Ishikawa (cell line): ENCODE measurements around the gene OR4D11.

Source experiments
- CEBPB ChIP-seq: IDR thresholded peaks from 2 replicates; pipeline ENCODE4 v1.6.1; 2012
- CREB1 ChIP-seq: IDR thresholded peaks from 2 replicates; pipeline ENCODE4 v1.6.1; 2012; ENCODE audit warnings: low read depth
- EGR1 ChIP-seq: IDR thresholded peaks from 2 replicates; pipeline ENCODE4 v1.6.1; 2012
- EP300 ChIP-seq: IDR thresholded peaks from 2 replicates; pipeline ENCODE4 v1.6.1; 2012; ENCODE audit warnings: borderline replicate concordance
- FOXM1 ChIP-seq: IDR thresholded peaks from 2 replicates; pipeline ENCODE4 v1.6.1; 2012; ENCODE audit warnings: low read depth, borderline replicate concordance
- NFIC ChIP-seq: IDR thresholded peaks from 2 replicates; pipeline ENCODE4 v1.6.1; 2012
- RAD21 ChIP-seq: IDR thresholded peaks from 2 replicates; pipeline ENCODE4 v1.6.1; 2012; ENCODE audit warnings: low read depth
- TAF1 ChIP-seq: IDR thresholded peaks from 2 replicates; pipeline ENCODE4 v1.6.1; 2012; ENCODE audit warnings: low read depth, mild to moderate bottlenecking
- TEAD4 ChIP-seq: IDR thresholded peaks from 2 replicates; pipeline ENCODE4 v1.6.1; 2012
- USF1 ChIP-seq: IDR thresholded peaks from 2 replicates; pipeline ENCODE4 v1.6.1; 2012
- YY1 ChIP-seq: IDR thresholded peaks from 2 replicates; pipeline ENCODE4 v1.6.1; 2012; ENCODE audit warnings: low read depth
- ZBTB7A ChIP-seq: IDR thresholded peaks from 2 replicates; pipeline ENCODE4 v1.6.1; 2012; ENCODE audit warnings: low read depth
- TF ChIP-seq, protein P1 (sequence below): IDR thresholded peaks from 2 replicates; pipeline ENCODE4 v1.6.1; 2012; ENCODE audit warnings: low read depth, mild to moderate bottlenecking
- TF ChIP-seq, protein P2 (sequence below): IDR thresholded peaks from 2 replicates; pipeline ENCODE4 v1.6.1; 2012

- no peak for TF ChIP-seq TAF1
- no peak for TF ChIP-seq FOXM1
- TF ChIP-seq ZBTB7A, result no peak
- no peak for TF ChIP-seq NFIC
- TF ChIP-seq USF1, result no peak
- no peak for TF ChIP-seq RAD21
- no peak for TF ChIP-seq CEBPB
- no peak for TF ChIP-seq EGR1
- no peak for TF ChIP-seq EP300
- TF ChIP-seq, protein P1, sequence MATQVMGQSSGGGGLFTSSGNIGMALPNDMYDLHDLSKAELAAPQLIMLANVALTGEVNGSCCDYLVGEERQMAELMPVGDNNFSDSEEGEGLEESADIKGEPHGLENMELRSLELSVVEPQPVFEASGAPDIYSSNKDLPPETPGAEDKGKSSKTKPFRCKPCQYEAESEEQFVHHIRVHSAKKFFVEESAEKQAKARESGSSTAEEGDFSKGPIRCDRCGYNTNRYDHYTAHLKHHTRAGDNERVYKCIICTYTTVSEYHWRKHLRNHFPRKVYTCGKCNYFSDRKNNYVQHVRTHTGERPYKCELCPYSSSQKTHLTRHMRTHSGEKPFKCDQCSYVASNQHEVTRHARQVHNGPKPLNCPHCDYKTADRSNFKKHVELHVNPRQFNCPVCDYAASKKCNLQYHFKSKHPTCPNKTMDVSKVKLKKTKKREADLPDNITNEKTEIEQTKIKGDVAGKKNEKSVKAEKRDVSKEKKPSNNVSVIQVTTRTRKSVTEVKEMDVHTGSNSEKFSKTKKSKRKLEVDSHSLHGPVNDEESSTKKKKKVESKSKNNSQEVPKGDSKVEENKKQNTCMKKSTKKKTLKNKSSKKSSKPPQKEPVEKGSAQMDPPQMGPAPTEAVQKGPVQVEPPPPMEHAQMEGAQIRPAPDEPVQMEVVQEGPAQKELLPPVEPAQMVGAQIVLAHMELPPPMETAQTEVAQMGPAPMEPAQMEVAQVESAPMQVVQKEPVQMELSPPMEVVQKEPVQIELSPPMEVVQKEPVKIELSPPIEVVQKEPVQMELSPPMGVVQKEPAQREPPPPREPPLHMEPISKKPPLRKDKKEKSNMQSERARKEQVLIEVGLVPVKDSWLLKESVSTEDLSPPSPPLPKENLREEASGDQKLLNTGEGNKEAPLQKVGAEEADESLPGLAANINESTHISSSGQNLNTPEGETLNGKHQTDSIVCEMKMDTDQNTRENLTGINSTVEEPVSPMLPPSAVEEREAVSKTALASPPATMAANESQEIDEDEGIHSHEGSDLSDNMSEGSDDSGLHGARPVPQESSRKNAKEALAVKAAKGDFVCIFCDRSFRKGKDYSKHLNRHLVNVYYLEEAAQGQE, result no peak
- no peak for TF ChIP-seq TEAD4
- TF ChIP-seq YY1, result no peak
- TF ChIP-seq, protein P2, sequence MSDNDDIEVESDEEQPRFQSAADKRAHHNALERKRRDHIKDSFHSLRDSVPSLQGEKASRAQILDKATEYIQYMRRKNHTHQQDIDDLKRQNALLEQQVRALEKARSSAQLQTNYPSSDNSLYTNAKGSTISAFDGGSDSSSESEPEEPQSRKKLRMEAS, result no peak
- TF ChIP-seq CREB1, result no peak
Observed at GRCh38 chr11:59548309-59548656, 44.9 kb downstream of the OR4D11 start.
